ENCODE data around the gene GPR32. TPM values are rescaled to one million over a fixed set of nuclear protein-coding genes. Genes with fewer than 3 reads are reported as not detected.
"Not testable (repeated sequence)": the region's sequence is repeated elsewhere in the genome, so short reads cannot be mapped to it uniquely, and the experiment has no call there.

The GPR32 gene
- total and polyA plus RNA-seq, 2 of the 8 experiments (the other 6 are each of a cell fraction or from before 2014, with no cell fraction given): not detected

DNA sequence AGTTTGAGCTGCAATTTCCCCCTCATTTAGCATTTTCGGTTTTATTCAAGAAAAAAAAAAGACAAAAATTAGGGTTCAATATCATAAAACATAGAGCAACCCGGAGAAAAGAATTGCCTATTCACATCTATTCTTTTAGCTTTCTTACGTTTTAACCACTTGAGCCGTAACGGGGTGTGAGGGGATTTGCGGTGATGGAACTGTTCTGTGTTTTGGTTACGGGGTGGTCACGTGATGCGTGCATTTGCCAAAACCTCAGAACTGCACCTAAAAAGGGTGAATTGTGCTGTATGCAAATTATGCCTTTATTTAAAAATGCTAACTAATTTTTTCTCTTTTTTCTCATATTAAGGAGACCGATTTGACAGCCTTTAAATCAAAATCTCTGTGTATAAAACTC, 25.0 kb upstream of the GPR32 start:
- no peak overlapping the region for H3K18ac ChIP-seq (ENCODE audit: extremely low read depth, low read length)
- H3K4ac ChIP-seq (replicated peaks; ENCODE audit: insufficient read length, low read depth, low read length): no peak overlapping the region
- H3K79me2 ChIP-seq (ENCODE audit: control insufficient read depth in 1 of 2, insufficient read depth in 2 of 2, low read length in 2 of 2): no peaks in the 10 kb centered on the region
- H3K23ac ChIP-seq (ENCODE audit: insufficient read length): no peak overlapping the region
- TF ChIP-seq YY1 (IDR thresholded peaks at IDR 0.05; ENCODE audit: low read depth, low read length): no peak
- no peaks in the 10 kb centered on the region for H3K36me3 ChIP-seq (ENCODE audit: control insufficient read depth in 2 of 4, insufficient read depth in 4 of 4, low read length in 3 of 4)
- H3K23me2 ChIP-seq (ENCODE audit: low read depth, low read length): no peaks in the 10 kb centered on the region
- CTCF ChIA-PET (ENCODE audit: partially characterized antibody): interaction anchor here (2.4 kb wide), 1 partner anchor 208 kb away, joined by 11 read pairs; no protein-coding TSS in a partner anchor
- no peak overlapping the region for H4K5ac ChIP-seq (ENCODE audit: insufficient read length, low read depth, low read length)
- POLR2A ChIA-PET (ENCODE audit: partially characterized antibody): no interaction called here
- no peak overlapping the region for H3K27ac ChIP-seq (ENCODE audit: low read depth, low read length)
- H3K9ac ChIP-seq (replicated peaks in 1 of 4; ENCODE audit: extremely low read depth in 1 of 4, low read depth in 3 of 4, low read length in 3 of 4): no peak overlapping the region
- no peak overlapping the region for H4K91ac ChIP-seq (replicated peaks; ENCODE audit: insufficient read length, low read length)
- H2BK15ac ChIP-seq (ENCODE audit: low read length): no peak overlapping the region
- WGBS, 2 experiments (ENCODE audit: extremely low coverage in 1 of 2, insufficient coverage in 1 of 2, insufficient read length in 1 of 2, insufficient replicate concordance in 2 of 2, low coverage in 1 of 2, low lambda C conversion rate in 2 of 2, missing lambda C conversion rate in 1 of 2): 87% methylated on average over 10 of the region's 10 CpGs; no CpG with 5 or more reads in 1 of the 2 experiments
- H2BK20ac ChIP-seq (ENCODE audit: low read length): no peak overlapping the region
- no peak overlapping the region for H2AFZ ChIP-seq (ENCODE audit: low read length)
- H3K4me1 ChIP-seq (replicated peaks in 1 of 4; ENCODE audit: control insufficient read depth in 3 of 4, insufficient read depth in 4 of 4, low read length in 3 of 4): 0 out of 7 replicates have a peak, but pooled peaks cover 0 to under 1% (median 0%) of the 10 kb centered on the region in 4 experiments
- H2BK12ac ChIP-seq (ENCODE audit: low read depth, low read length): no peak overlapping the region
- no peak overlapping the region for H3K4me3 ChIP-seq (ENCODE audit: extremely low read depth in 1 of 4, insufficient read depth in 2 of 4, low read depth in 3 of 4, low read length in 4 of 4)
- no peaks in the 10 kb centered on the region for H3K9me3 ChIP-seq (ENCODE audit: insufficient read depth in 2 of 2, low read depth in 1 of 2, low read length in 1 of 2)
- H2BK5ac ChIP-seq (ENCODE audit: low read depth, low read length): no peak overlapping the region
- H4K8ac ChIP-seq (ENCODE audit: extremely low read depth, insufficient read depth, low read length): no peak overlapping the region
- FAIRE-seq: no peak
- no peaks in the 10 kb centered on the region for H3K79me1 ChIP-seq (ENCODE audit: low read depth, low read length)
- no peaks in the 10 kb centered on the region for H4K20me1 ChIP-seq (replicated peaks in 1 of 2; ENCODE audit: control insufficient read depth in 1 of 2, insufficient read depth in 2 of 2, low read length in 2 of 2)
- H3K27me3 ChIP-seq (replicated peaks in 1 of 4; ENCODE audit: control insufficient read depth in 3 of 4, extremely low read depth in 1 of 4, insufficient read depth in 3 of 4, low read length in 3 of 4): 0 out of 7 replicates have a peak, but pooled peaks cover 0 to 2% (median 0%) of the 10 kb centered on the region in 4 experiments
- no peak overlapping the region for H2AK5ac ChIP-seq (ENCODE audit: low read depth, low read length)
- DNase-seq (ENCODE audit: low read depth in 1 of 2, low spot score in 2 of 2): no peak
- no peak overlapping the region for H3K14ac ChIP-seq (ENCODE audit: insufficient read length)
- no peak overlapping the region for H2BK120ac ChIP-seq (replicated peaks; ENCODE audit: low read depth, low read length)
- no peak overlapping the region for H3K56ac ChIP-seq (replicated peaks; ENCODE audit: insufficient read length, low read depth, low read length)
- no peak overlapping the region for H3K4me2 ChIP-seq (ENCODE audit: insufficient read depth in 1 of 2, low read depth in 2 of 2, low read length in 2 of 2)

DNA sequence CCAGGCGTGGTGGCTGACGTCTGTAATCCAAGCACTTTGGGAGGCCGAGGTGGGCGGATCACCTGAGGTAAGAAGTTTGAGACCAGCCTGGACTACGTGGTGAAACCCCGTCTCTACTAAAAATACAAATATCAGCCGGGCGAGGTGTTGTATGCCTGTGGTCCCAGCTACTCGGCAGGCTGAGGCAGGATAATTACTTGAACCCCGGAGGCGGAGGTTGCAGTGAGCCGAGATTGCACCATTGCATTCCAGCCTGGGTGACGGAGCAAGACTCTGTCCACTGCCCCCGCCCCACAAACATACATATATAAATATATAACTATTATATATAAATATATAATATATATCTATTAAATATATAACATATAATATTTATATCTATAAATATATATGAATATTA, 23.1 kb upstream of the GPR32 start:
- FAIRE-seq; H4K91ac ChIP-seq (replicated peaks; ENCODE audit: insufficient read length, low read length); H3K79me2 ChIP-seq (ENCODE audit: control insufficient read depth in 1 of 2, insufficient read depth in 2 of 2, low read length in 2 of 2); H2BK5ac ChIP-seq (ENCODE audit: low read depth, low read length); H2BK20ac ChIP-seq (ENCODE audit: low read length); DNase-seq (ENCODE audit: low read depth in 1 of 2, low spot score in 2 of 2); H2AFZ ChIP-seq (ENCODE audit: low read length); H2AK5ac ChIP-seq (ENCODE audit: low read depth, low read length); H3K4me3 ChIP-seq (ENCODE audit: extremely low read depth in 1 of 4, insufficient read depth in 2 of 4, low read depth in 3 of 4, low read length in 4 of 4); H2BK12ac ChIP-seq (ENCODE audit: low read depth, low read length); H3K56ac ChIP-seq (replicated peaks; ENCODE audit: insufficient read length, low read depth, low read length); H3K36me3 ChIP-seq (ENCODE audit: control insufficient read depth in 2 of 4, insufficient read depth in 4 of 4, low read length in 3 of 4); H2BK15ac ChIP-seq (ENCODE audit: low read length); H4K8ac ChIP-seq (ENCODE audit: extremely low read depth, insufficient read depth, low read length); H3K27ac ChIP-seq (ENCODE audit: low read depth, low read length); H4K5ac ChIP-seq (ENCODE audit: insufficient read length, low read depth, low read length); H2BK120ac ChIP-seq (replicated peaks; ENCODE audit: low read depth, low read length); H3K9ac ChIP-seq (replicated peaks in 1 of 4; ENCODE audit: extremely low read depth in 1 of 4, low read depth in 3 of 4, low read length in 3 of 4); H3K4ac ChIP-seq (replicated peaks; ENCODE audit: insufficient read length, low read depth, low read length); H3K9me3 ChIP-seq (ENCODE audit: insufficient read depth in 2 of 2, low read depth in 1 of 2, low read length in 1 of 2); H3K14ac ChIP-seq (ENCODE audit: insufficient read length); H3K23me2 ChIP-seq (ENCODE audit: low read depth, low read length); H3K4me2 ChIP-seq (ENCODE audit: insufficient read depth in 1 of 2, low read depth in 2 of 2, low read length in 2 of 2); H4K20me1 ChIP-seq (replicated peaks in 1 of 2; ENCODE audit: control insufficient read depth in 1 of 2, insufficient read depth in 2 of 2, low read length in 2 of 2); H3K4me1 ChIP-seq (replicated peaks in 1 of 4; ENCODE audit: control insufficient read depth in 3 of 4, insufficient read depth in 4 of 4, low read length in 3 of 4); H3K23ac ChIP-seq (ENCODE audit: insufficient read length); H3K27me3 ChIP-seq (replicated peaks in 1 of 4; ENCODE audit: control insufficient read depth in 3 of 4, extremely low read depth in 1 of 4, insufficient read depth in 3 of 4, low read length in 3 of 4); H3K79me1 ChIP-seq (ENCODE audit: low read depth, low read length); H3K18ac ChIP-seq (ENCODE audit: extremely low read depth, low read length): not testable (repeated sequence)
- POLR2A ChIA-PET (ENCODE audit: partially characterized antibody): interaction anchor here (0.7 kb wide), 1 partner anchor 37 kb away, joined by 3 read pairs; no protein-coding TSS in a partner anchor
- CTCF ChIA-PET (ENCODE audit: partially characterized antibody): interaction anchor here (0.7 to 1.6 kb wide), 3 partner anchors 23 to 36 kb away, joined by 3 to 5 read pairs (median 4); partner anchors contain the start of gene CLEC11A
- WGBS, 2 experiments (ENCODE audit: extremely low coverage in 1 of 2, insufficient coverage in 1 of 2, insufficient read length in 1 of 2, insufficient replicate concordance in 2 of 2, low coverage in 1 of 2, low lambda C conversion rate in 2 of 2, missing lambda C conversion rate in 1 of 2): 89% methylated on average over 14 of the region's 14 CpGs; no CpG with 5 or more reads in 1 of the 2 experiments
